Fibroblast of pulmonary artery (primary cell): ENCODE results near the gene NMNAT1.
"Not testable (repeated sequence)": the region's sequence is repeated elsewhere in the genome, so short reads cannot be mapped to it uniquely, and the experiment has no call there.

Source experiments
- DNase-seq: peaks from one replicate; pipeline ENCODE4 v3.0.0-alpha.2; 2010; ENCODE audit warnings: low read depth
- H3K4me3 ChIP-seq: replicated peaks from 2 replicates; pipeline ENCODE4 v1.5.1; 2011; ENCODE audit warnings: low read depth, mild to moderate bottlenecking, control low read depth, low read length, moderate library complexity
- CTCF ChIP-seq: IDR thresholded peaks from 2 replicates; pipeline ENCODE4 v1.5.1; 2011; ENCODE audit warnings: mild to moderate bottlenecking, control low read depth, low read length, inconsistent platforms; ENCODE audit errors: missing control alignments

Gene NMNAT1

DNA sequence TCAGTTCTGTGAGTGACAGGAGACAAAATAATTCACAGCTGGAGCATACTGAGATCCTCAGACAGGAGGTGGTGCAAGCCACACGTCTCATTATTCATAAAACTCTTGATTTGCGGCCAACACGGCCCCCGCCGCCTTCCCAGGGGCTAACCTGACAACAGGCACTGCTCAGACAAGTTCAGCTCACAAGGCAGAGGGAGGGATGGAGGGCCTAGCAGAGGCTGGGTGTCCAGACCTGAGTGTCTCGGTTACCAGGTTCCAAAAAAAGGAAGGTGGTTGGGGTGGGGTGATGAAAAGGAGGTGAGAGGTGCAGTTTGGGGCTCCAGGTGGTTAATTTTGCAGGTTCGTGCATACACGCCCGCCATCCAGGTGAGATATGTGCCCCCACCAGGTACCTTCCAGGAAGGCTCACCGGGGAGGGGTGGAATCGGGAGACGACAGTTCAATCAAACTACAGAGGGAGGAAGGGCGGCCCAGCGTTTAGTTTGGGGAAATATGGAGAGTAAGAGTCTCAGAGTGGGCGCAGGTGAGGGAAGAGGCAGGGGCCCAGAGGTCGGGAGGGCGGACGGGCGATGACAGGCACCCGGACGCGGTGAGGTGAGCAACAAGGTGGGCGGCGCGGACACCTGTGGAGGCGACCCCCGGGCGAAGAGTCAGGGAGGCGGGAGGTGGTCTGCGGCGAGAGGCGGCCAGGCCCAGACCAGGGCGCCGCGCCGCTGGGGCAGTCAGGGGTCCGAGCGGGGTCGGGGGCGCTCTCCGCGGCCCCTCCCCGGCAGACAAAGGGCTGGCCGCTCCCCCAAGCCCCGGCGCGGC, 33.8 kb upstream of the NMNAT1 start:
- TF ChIP-seq CTCF: no peak
- peak overlapping the region; percentile 75 for H3K4me3 ChIP-seq
- DNase-seq: peak; percentile 8

- no peak for DNase-seq
- peak within 1 kb of the TSS; percentile 78 for H3K4me3 ChIP-seq
- no peak for TF ChIP-seq CTCF
Observed at GRCh38 chr1:9910076-9910422, 33.2 kb upstream of the NMNAT1 start, which contains the start of gene CTNNBIP1. CTNNBIP1 (minus strand) TSS chr1:9910269; CDS start chr1:9872064, 38,205 bp downstream.

DNA sequence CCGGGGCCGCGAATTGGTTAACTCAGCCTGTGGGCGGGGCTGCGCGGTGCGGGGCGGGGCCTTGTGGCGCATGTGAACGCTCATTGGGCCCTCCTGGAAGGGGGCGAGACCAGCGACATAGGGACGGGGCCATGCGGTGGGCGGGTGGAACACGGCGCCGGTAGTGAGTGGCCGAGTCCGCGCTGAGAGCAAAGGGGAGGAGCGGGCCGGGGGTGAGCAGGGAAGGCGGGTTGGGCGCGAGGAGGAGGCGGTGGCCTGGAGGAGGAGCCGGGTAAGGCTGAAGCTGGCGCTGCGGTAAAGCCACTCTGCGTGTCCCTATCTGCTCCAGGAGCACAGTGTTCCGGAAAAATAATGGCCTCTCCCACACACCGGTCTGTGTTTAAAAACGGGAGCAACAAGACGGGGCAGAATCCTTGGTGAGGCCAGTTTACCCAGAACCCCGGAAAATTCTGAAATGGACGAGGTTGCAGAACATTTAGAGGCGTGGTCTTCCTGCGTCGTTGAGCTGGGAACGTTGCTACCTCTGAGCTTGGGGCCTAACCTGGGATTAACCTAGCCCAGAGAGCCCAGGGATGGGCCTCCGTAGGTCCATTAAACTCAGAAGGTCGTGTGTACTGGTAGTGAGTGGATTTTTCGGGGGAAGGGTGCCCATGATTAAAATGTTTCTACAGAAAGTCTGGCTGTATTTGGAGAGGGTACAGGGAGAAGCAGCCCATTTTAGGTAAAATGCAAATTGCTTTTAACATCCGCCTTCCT, 32.7 kb upstream of the NMNAT1 start:
- peak; percentile 99 for DNase-seq
- TF ChIP-seq CTCF: no peak
- H3K4me3 ChIP-seq: peak overlapping the region; percentile 78

- H3K4me3 ChIP-seq: no peak overlapping the region
- no peak for DNase-seq
- TF ChIP-seq CTCF: no peak
Observed at GRCh38 chr1:9912264-9912936, 30.9 kb upstream of the NMNAT1 start.

DNA sequence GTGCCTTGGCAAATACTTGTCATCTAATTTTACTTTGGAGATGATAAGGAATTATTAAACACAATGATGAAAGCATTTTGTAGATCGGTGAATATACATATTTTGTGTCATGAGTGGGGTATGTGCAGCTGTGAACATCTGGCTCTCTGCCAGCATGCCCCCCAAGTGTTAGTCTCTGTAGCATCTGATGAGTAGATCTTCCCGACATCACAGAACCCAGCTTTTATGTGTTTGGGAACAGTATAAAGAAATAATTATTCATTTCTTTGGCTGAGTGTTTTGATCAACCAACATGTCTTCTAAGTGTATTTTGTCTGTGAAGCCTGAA, 28.7 kb upstream of the NMNAT1 start:
- no peak for TF ChIP-seq CTCF
- H3K4me3 ChIP-seq: no peak overlapping the region
- DNase-seq: no peak

- no peak overlapping the region for H3K4me3 ChIP-seq
- DNase-seq: no peak
- TF ChIP-seq CTCF: no peak
Observed at GRCh38 chr1:9916452-9916851, 26.8 kb upstream of the NMNAT1 start.

DNA sequence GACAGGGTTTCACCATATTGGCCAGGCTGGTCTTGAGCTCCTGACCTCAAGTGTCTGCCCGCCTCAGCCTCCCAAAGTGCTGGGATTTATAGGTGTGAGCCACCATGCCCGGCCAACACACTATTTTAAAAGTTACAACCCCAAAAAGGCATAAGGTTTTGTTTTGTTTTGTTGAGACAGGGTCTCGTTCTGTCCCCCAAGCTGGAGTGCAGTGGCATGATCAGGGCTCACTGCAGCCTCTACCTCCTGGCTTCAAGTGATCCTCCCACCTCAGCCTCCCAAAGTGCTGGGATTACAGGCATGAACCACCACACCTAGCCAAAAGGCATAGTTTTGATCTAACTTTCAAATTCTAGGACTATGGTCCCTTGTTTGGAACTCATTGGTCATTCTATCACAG, 25.8 kb upstream of the NMNAT1 start:
- DNase-seq, H3K4me3 ChIP-seq: not testable (repeated sequence)
